ENCODE measurements around the gene OTUD5. TPM values are rescaled to one million over a fixed set of nuclear protein-coding genes. Genes with fewer than 3 reads are reported as not detected.

Gene OTUD5
- total RNA-seq, 1 donor from 2014 or later = 48.8 TPM

DNA sequence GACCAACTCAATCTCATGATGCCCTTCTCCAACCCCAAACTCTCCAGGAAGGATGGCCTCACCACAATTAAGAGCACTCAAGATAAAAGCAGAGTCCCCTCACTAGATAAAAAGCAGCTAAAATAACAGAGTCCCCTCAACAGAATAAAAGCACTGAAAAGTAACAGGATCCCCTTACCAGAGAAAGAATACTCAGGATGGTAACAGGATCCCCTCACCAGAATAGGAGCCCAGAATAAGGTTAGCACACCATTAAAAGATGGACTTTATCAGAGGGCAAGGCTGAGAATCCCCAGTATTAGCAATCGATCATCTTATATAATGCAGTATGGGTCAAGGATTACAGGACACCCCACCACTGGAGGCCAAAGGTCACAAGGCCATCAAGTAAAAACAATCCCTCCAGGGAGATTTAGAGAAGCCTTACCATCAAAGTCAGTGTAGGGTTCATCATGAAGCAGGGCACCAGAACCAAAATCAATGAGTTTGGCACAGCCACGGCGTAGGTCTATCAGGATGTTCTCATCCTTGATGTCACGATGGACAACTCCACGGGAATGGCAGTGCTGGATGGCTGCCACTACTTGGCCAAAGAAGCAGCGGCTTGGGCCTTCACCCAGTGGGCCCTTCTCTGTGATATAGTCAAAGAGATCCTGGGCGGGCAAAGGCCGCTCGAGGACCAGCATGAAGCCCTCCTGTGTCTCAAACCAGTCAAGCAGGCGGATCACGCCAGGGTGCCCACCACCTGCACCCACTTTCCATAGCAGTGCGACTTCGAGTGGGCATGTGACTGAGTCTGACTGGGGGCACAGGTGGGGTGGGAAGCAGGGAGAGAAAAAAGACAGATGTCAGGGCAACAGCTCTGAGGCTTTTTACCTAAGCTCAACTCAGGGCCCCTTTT is 42.6 kb downstream of the OTUD5 start:
- H3K9me3 Mint-ChIP-seq (ENCODE audit: unreplicated experiment) = no peaks in the 10 kb centered on the region
- H3K27ac Mint-ChIP-seq (ENCODE audit: unreplicated experiment) = no peak overlapping the region
- no peak for DNase-seq (ENCODE audit: low spot score)
- peaks cover 7% of the 10 kb centered on the region for H3K36me3 Mint-ChIP-seq (ENCODE audit: low read depth, unreplicated experiment)
- peaks cover 11% of the 10 kb centered on the region for H3K27me3 Mint-ChIP-seq (ENCODE audit: unreplicated experiment)
- TF ChIP-seq, protein P1, sequence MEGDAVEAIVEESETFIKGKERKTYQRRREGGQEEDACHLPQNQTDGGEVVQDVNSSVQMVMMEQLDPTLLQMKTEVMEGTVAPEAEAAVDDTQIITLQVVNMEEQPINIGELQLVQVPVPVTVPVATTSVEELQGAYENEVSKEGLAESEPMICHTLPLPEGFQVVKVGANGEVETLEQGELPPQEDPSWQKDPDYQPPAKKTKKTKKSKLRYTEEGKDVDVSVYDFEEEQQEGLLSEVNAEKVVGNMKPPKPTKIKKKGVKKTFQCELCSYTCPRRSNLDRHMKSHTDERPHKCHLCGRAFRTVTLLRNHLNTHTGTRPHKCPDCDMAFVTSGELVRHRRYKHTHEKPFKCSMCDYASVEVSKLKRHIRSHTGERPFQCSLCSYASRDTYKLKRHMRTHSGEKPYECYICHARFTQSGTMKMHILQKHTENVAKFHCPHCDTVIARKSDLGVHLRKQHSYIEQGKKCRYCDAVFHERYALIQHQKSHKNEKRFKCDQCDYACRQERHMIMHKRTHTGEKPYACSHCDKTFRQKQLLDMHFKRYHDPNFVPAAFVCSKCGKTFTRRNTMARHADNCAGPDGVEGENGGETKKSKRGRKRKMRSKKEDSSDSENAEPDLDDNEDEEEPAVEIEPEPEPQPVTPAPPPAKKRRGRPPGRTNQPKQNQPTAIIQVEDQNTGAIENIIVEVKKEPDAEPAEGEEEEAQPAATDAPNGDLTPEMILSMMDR (IDR thresholded peaks at IDR 0.05; ENCODE audit: unreplicated experiment) = no peak
- H3K4me1 Mint-ChIP-seq (ENCODE audit: unreplicated experiment) = peaks cover 22% of the 10 kb centered on the region
- H3K4me3 Mint-ChIP-seq (ENCODE audit: unreplicated experiment) = no peak overlapping the region

DNA sequence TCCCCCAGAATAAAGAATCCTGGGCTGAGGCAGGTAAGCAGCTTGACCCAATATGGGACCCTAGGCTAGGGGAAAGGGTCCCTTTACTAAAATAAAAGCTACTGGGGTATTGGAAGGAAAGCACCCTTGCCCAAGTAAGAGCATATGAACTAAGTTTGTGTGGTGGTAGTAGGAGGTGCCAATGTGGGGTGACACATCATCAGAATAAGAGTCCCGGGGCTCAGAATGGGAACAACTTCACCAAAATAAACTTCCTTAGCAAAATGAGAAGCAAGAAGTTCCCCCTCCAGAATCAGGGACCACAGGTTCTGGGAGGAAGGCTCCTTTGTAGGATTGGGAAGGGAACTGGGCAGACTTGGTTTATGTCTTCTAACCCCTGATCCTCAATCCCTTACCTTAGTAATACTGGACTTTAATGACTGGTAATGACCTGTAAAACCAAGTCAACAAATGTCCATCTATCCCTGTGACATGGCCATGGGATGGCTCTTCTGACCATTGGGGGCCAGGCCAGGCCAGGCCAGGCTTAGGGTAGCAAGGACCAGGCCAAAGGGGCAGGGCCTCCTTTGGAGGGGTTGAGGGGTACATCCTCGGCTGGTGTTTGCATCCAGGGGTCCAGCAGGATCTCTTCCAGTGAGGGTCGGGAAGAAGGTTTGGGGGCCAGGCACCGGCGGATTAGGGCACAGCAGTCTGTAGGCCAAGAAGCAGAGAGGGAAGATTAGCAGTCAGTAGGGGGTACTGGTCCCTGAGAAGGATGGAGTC is 43.6 kb downstream of the OTUD5 start:
- H3K36me3 Mint-ChIP-seq (ENCODE audit: low read depth, unreplicated experiment) = peaks cover 7% of the 10 kb centered on the region

DNA sequence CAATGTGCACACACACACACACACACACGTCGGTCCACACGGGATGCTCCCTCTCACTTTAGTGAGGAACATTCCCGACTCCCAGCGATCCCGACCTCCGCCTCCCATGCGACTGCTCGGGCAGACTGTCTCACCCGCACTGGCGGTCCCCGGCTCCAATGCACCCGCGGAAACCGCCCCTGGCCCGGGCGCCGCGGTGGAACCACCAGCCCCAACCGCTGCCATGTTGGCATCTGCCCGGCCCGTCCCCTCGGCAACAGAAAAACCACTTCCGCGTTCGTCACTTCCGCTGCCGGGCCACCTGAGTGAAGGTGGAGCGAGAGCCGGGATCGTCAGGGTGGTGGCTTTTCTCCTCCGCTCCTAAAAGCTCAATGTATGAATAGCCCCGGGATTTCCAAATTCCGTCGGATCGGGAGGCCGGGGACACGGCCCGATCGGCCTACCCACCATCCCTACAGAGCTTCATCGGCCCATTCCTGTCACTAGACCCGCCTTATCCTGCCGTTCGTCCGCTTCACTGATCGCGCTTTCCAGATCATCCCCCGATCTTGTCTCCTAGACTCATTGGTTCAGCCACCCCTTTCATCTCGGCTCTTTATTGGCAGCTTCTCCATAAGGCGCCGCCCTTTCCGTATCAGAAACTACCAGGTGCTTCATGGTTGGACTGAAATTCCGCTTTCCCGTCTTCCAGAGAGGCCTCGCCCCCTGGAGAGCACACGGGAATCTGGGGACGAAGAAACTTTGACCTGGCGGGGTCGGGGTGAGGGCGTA is 45.8 kb downstream of the OTUD5 start, which contains the start of gene SLC35A2:
Gene SLC35A2 (minus strand): TSS at position 235 of the 771 bp plus-strand sequence. CDS start 10 bp downstream, at position 225.
- Mint-ChIP-seq H3K4me3 (ENCODE audit: unreplicated experiment) (peak within 1 kb of the TSS; percentile 96), H3K9me3 (ENCODE audit: unreplicated experiment) (no peaks in the 10 kb centered on the region), H3K36me3 (ENCODE audit: low read depth, unreplicated experiment) (peaks cover 7% of the 10 kb centered on the region), H3K4me1 (ENCODE audit: unreplicated experiment) (peaks cover 16% of the 10 kb centered on the region), H3K27me3 (ENCODE audit: unreplicated experiment) (peaks cover 7% of the 10 kb centered on the region), H3K27ac (ENCODE audit: unreplicated experiment) (peak within 1 kb of the TSS; percentile 97)
- TF ChIP-seq, protein P1 (IDR thresholded peaks at IDR 0.05; ENCODE audit: unreplicated experiment) = no peak
- peak; percentile 62 for DNase-seq (ENCODE audit: low spot score)

More for the DNA sequence above, 43.6 kb downstream of the OTUD5 start:
- no peak for DNase-seq (ENCODE audit: low spot score)
- Mint-ChIP-seq H3K27me3 (ENCODE audit: unreplicated experiment) (peaks cover 11% of the 10 kb centered on the region), H3K4me1 (ENCODE audit: unreplicated experiment) (peaks cover 18% of the 10 kb centered on the region), H3K27ac (ENCODE audit: unreplicated experiment) (no peak overlapping the region), H3K9me3 (ENCODE audit: unreplicated experiment) (no peaks in the 10 kb centered on the region), H3K4me3 (ENCODE audit: unreplicated experiment) (no peak overlapping the region)
- TF ChIP-seq, protein P1 (IDR thresholded peaks at IDR 0.05; ENCODE audit: unreplicated experiment) = no peak

DNA sequence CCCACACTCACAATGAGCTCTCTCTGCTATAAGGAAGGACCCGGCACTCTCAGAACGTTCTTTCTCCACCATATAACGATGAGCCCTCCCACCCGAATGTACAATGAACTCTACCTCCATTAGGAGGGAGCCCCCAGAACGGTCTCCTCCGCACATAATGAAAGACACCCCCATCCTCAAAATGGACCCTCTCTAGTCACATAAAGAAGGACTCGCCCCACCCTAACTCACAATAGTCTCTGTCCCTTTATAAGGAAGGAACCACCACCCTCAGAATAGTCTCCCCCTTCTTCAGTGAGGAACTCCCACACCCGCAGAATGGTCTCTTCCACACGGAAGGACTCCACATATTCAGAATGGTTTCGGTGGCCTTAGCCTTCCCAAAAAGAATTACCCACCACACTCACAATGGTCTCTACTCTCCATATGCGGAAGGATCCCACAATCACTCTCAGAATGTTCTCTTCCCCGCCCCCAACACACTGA is 46.4 kb downstream of the OTUD5 start:
- Mint-ChIP-seq H3K27me3 (ENCODE audit: unreplicated experiment) (peaks cover 7% of the 10 kb centered on the region), H3K4me1 (ENCODE audit: unreplicated experiment) (peaks cover 16% of the 10 kb centered on the region), H3K27ac (ENCODE audit: unreplicated experiment) (peak overlapping the region; percentile 97), H3K36me3 (ENCODE audit: low read depth, unreplicated experiment) (peaks cover 7% of the 10 kb centered on the region), H3K4me3 (ENCODE audit: unreplicated experiment) (peak overlapping the region; percentile 96), H3K9me3 (ENCODE audit: unreplicated experiment) (no peaks in the 10 kb centered on the region)
- DNase-seq (ENCODE audit: low spot score) = no peak
- TF ChIP-seq, protein P1 (IDR thresholded peaks at IDR 0.05; ENCODE audit: unreplicated experiment) = no peak

All from endothelial cell (in vitro differentiated cells).